PC-9 (cell line): ENCODE results near the gene OPALIN. TPM values are rescaled to one million over a fixed set of nuclear protein-coding genes. Genes with fewer than 3 reads are reported as not detected.

Source experiments
- BruUV-seq: library from RNA; stranded (reverse); fragments of 400-500 nt; replicated peaks from 2 replicates; lab custom pipeline; 2021; lab: Mats Ljungman, UMichigan
- CTCF ChIA-PET: fragments of 300-600 bp; sonication (Branson Sonifier 250); formaldehyde crosslinking; loops from one replicate; lab custom pipeline; 2022; ENCODE audit warnings: antibody characterized with exemption; lab: Charles Lee
- POLR2A ChIA-PET: fragments of 300-600 bp; sonication (Branson Sonifier 250); formaldehyde crosslinking; loops from one replicate; lab custom pipeline; 2022; ENCODE audit warnings: antibody characterized with exemption; ENCODE audit not compliant: unreplicated experiment; lab: Charles Lee
- DNase-seq, 2 experiments: peaks; one replicate each; pipeline versions ENCODE4 v3.0.0 to v3.0.0-alpha.2; 2015 to 2022; ENCODE audit warnings: mixed read lengths in 1 of 2
- H2AFZ ChIP-seq: fragments of 200-600 bp; sonication (generic); 2 replicates; pipeline ENCODE4 v1.8.1; 2017; ENCODE audit warnings: antibody characterized with exemption
- H3F3A ChIP-seq: fragments of 200-600 bp; sonication (generic); 2 replicates; pipeline ENCODE4 v1.8.1; 2017; ENCODE audit warnings: antibody characterized with exemption, mild to moderate bottlenecking, low read depth; ENCODE audit not compliant: insufficient read depth
- H3K27ac ChIP-seq: fragments of 200-600 bp; sonication (generic); 2 replicates; pipeline ENCODE4 v1.6.1; 2016; ENCODE audit warnings: mixed run types
- H3K27me3 ChIP-seq: fragments of 200-600 bp; sonication (generic); 2 replicates; pipeline ENCODE4 v1.6.1; 2016; ENCODE audit warnings: low read depth, mixed run types; ENCODE audit not compliant: insufficient read depth
- H3K36me3 ChIP-seq: fragments of 200-600 bp; sonication (generic); 2 replicates; pipeline ENCODE4 v1.6.1; 2016; ENCODE audit warnings: low read depth, mixed run types
- H3K4me1 ChIP-seq: fragments of 200-600 bp; sonication (generic); replicated peaks from 2 replicates; pipeline ENCODE4 v1.6.1; 2016; ENCODE audit warnings: mixed run types; ENCODE audit not compliant: insufficient read depth
- H3K4me2 ChIP-seq: fragments of 200-600 bp; sonication (generic); 2 replicates; pipeline ENCODE4 v1.6.1; 2017; ENCODE audit warnings: mixed run types
- H3K4me3 ChIP-seq: fragments of 200-600 bp; sonication (generic); 2 replicates; pipeline ENCODE4 v1.6.1; 2016; ENCODE audit warnings: mixed run types
- H3K79me2 ChIP-seq: fragments of 200-600 bp; sonication (generic); 2 replicates; pipeline ENCODE4 v1.6.1; 2017; ENCODE audit warnings: low read depth, mixed run types
- H3K9me2 ChIP-seq: fragments of 200-600 bp; sonication (generic); 2 replicates; pipeline ENCODE4 v1.8.1; 2017; ENCODE audit warnings: mild to moderate bottlenecking; ENCODE audit not compliant: insufficient read depth
- H3K9me3 ChIP-seq: fragments of 200-600 bp; sonication (generic); 2 replicates; pipeline ENCODE4 v1.8.1; 2016; ENCODE audit warnings: low read depth; ENCODE audit not compliant: insufficient read depth
- H4K20me1 ChIP-seq: fragments of 200-600 bp; sonication (generic); 2 replicates; pipeline ENCODE4 v1.8.1; 2017; ENCODE audit not compliant: insufficient read depth
- CTCF ChIP-seq: fragments of 200-600 bp; sonication (generic); conservative IDR thresholded peaks from 2 replicates; pipeline ENCODE4 v1.6.1; 2017; ENCODE audit warnings: mixed run types, antibody characterized with exemption, mild to moderate bottlenecking, moderate library complexity
- EZH2 ChIP-seq: fragments of 200-600 bp; sonication (generic); IDR thresholded peaks from 2 replicates; pipeline ENCODE4 v1.8.0; 2017; ENCODE audit warnings: antibody characterized with exemption, low read depth
- intact Hi-C: fragments of 100-400 bp; cut with micrococcal nuclease; formaldehyde crosslinking; loops from one replicate; pipeline ENCODE4 v1.10.0; 2022; ENCODE audit not compliant: unreplicated experiment
- total RNA-seq: library from RNA; stranded (reverse); gene quantifications from 2 replicates; pipeline ENCODE4 v1.2.3, GENCODE V29; 2021

The OPALIN gene
- total RNA-seq, 1 experiment from 2014 or later, result not detected

- Histone ChIP-seq H3K36me3 (no peaks in the 10 kb centered on the region), H4K20me1 (no peaks in the 10 kb centered on the region), H3K4me1 (no peaks in the 10 kb centered on the region), H2AFZ (no peak overlapping the region), H3F3A (no peaks in the 10 kb centered on the region), H3K27ac (no peak overlapping the region), H3K4me2 (no peak overlapping the region), H3K9me2 (no peaks in the 10 kb centered on the region), H3K4me3 (no peak overlapping the region), H3K9me3 (no peaks in the 10 kb centered on the region), H3K79me2 (no peaks in the 10 kb centered on the region), H3K27me3 (peaks cover 25% of the 10 kb centered on the region; the same call in 1 of the 2 replicates)
- no peak for DNase-seq
- TF ChIP-seq CTCF (no peak), EZH2 (no peak)
- intact Hi-C loops, result no loop called here
- CTCF ChIA-PET, result no interaction called here
- no TSS peak for BruUV-seq
- POLR2A ChIA-PET, result no interaction called here
Measured at GRCh38 chr10:96400465-96400864, 41.7 kb upstream of the OPALIN start.

DNA sequence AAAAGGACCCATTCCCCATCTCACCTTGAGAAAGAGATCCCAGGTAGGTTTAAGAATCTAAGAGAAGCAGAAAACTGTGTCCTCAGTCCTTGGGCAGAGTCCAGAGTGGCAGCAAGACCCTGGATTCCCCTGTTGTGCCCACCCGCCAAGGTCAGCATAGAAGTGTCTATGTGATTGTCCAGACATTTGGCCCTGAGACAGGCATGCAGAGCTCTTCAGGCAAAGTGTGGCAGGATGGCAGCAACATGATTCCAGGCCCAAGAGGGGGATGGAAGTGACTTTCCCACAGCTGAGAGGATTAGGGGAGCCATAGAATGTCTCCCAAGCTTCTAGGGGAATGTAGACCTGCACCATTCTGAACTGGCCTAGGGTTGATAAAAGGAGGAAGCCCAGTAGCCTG, 39.1 kb upstream of the OPALIN start:
- H3K79me2 ChIP-seq, result no peaks in the 10 kb centered on the region
- no peak overlapping the region for H2AFZ ChIP-seq
- TF ChIP-seq EZH2 (no peak), CTCF (no peak)
- H3K4me1 ChIP-seq, result no peaks in the 10 kb centered on the region
- no peaks in the 10 kb centered on the region for H3F3A ChIP-seq
- H3K27ac ChIP-seq, result no peak overlapping the region
- intact Hi-C loops, result loop anchor here (2.0 to 5.0 kb wide), 2 partner anchors 719 to 814 kb away; no protein-coding TSS in a partner anchor
- no peaks in the 10 kb centered on the region for H3K36me3 ChIP-seq
- POLR2A ChIA-PET, result no interaction called here
- no TSS peak for BruUV-seq
- H3K4me2 ChIP-seq, result no peak overlapping the region
- H3K4me3 ChIP-seq, result no peak overlapping the region
- CTCF ChIA-PET, result no interaction called here
- no peaks in the 10 kb centered on the region for H3K9me3 ChIP-seq
- peaks cover 20% of the 10 kb centered on the region for H3K27me3 ChIP-seq
- no peak for DNase-seq
- no peaks in the 10 kb centered on the region for H3K9me2 ChIP-seq
- no peaks in the 10 kb centered on the region for H4K20me1 ChIP-seq

GRCh38 chr10:96395931-96396877, 37.4 kb upstream of the OPALIN start:
- no peaks in the 10 kb centered on the region for H3K9me2 ChIP-seq
- H3K27ac ChIP-seq, result no peak overlapping the region
- H3K36me3 ChIP-seq, result no peaks in the 10 kb centered on the region
- BruUV-seq, result no TSS peak
- no peaks in the 10 kb centered on the region for H3K9me3 ChIP-seq
- POLR2A ChIA-PET, result no interaction called here
- CTCF ChIA-PET, result interaction anchor here (0.7 kb wide), 1 partner anchor 58 kb away, joined by 4 read pairs; no protein-coding TSS in a partner anchor
- no peaks in the 10 kb centered on the region for H3K4me1 ChIP-seq
- intact Hi-C loops, result loop anchor here (1.0 to 5.0 kb wide), 3 partner anchors 115 to 816 kb away; no protein-coding TSS in a partner anchor
- H3K4me3 ChIP-seq, result no peak overlapping the region
- peak in 1 of 2 experiments; percentile 31 for DNase-seq
- no peak overlapping the region for H2AFZ ChIP-seq
- H3K79me2 ChIP-seq, result no peaks in the 10 kb centered on the region
- H4K20me1 ChIP-seq, result no peaks in the 10 kb centered on the region
- peaks cover 4% of the 10 kb centered on the region; the same call in 1 of the 2 replicates for H3K27me3 ChIP-seq
- TF ChIP-seq EZH2, result no peak
- peak; percentile 78 for TF ChIP-seq CTCF
- H3K4me2 ChIP-seq, result no peak overlapping the region
- H3F3A ChIP-seq, result no peaks in the 10 kb centered on the region
